ENCODE measurements around the gene SLC48A1.

The SLC48A1 gene

DNA sequence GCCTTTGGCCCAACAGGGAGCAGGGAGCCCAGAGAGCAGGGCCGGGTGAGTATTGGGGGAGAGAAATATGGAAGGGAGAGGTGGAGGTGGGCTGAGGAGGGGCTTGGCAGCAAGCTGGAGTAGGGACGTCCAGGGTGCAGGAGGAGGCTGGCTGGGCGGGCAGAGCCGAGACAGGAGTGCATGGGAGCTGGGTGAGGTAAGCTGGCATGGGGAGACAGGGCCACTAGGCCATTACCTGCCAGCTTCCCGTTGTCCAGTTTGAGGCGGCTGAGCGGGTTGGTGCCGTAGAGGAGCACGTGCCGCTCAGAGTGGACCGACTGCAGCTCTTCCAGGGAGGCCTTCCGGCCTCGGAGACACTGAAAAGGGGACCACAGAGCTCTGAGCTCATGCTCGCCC lies 18.3 kb downstream of the SLC48A1 start:
- Histone ChIP-seq H3K4me3 (replicated peaks; ENCODE audit: low read depth, low read length) (no peak overlapping the region), H3K27me3 (replicated peaks; ENCODE audit: control insufficient read depth, insufficient read depth, low read length) (no peaks in the 10 kb centered on the region), H3K36me3 (ENCODE audit: control insufficient read depth, insufficient read depth, low read length) (peaks cover 31% of the 10 kb centered on the region)
- TF ChIP-seq, protein P1, sequence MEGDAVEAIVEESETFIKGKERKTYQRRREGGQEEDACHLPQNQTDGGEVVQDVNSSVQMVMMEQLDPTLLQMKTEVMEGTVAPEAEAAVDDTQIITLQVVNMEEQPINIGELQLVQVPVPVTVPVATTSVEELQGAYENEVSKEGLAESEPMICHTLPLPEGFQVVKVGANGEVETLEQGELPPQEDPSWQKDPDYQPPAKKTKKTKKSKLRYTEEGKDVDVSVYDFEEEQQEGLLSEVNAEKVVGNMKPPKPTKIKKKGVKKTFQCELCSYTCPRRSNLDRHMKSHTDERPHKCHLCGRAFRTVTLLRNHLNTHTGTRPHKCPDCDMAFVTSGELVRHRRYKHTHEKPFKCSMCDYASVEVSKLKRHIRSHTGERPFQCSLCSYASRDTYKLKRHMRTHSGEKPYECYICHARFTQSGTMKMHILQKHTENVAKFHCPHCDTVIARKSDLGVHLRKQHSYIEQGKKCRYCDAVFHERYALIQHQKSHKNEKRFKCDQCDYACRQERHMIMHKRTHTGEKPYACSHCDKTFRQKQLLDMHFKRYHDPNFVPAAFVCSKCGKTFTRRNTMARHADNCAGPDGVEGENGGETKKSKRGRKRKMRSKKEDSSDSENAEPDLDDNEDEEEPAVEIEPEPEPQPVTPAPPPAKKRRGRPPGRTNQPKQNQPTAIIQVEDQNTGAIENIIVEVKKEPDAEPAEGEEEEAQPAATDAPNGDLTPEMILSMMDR (IDR thresholded peaks at IDR 0.05; ENCODE audit: insufficient read depth, low read length, poor library complexity, severe bottlenecking), result no peak
- no peak for DNase-seq (ENCODE audit: extremely low read depth, insufficient read length)

DNA sequence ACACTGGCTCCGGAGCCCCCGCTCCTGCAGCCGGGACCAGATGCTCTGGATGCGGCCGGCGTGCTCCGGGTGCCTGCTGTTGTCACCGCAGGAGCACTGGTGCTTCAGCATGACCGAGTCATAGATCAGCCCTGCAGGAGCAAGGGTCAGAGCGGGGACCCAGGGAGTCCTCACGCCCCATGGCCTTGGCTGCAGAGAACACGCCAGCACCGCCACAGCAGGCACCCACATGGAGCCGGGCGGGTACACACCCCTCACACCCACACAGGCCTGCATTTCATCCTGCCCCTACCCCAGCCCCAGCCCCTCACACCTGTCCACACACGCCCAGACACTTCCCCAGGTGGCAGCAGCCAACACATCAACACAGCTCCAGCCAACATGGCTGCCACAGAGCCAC lies 18.8 kb downstream of the SLC48A1 start:
- Histone ChIP-seq H3K36me3 (ENCODE audit: control insufficient read depth, insufficient read depth, low read length) (peaks cover 33% of the 10 kb centered on the region), H3K27me3 (replicated peaks; ENCODE audit: control insufficient read depth, insufficient read depth, low read length) (no peaks in the 10 kb centered on the region), H3K4me3 (replicated peaks; ENCODE audit: low read depth, low read length) (no peak overlapping the region)
- TF ChIP-seq, protein P1 (IDR thresholded peaks at IDR 0.05; ENCODE audit: insufficient read depth, low read length, poor library complexity, severe bottlenecking), result no peak
- no peak for DNase-seq (ENCODE audit: extremely low read depth, insufficient read length)

DNA sequence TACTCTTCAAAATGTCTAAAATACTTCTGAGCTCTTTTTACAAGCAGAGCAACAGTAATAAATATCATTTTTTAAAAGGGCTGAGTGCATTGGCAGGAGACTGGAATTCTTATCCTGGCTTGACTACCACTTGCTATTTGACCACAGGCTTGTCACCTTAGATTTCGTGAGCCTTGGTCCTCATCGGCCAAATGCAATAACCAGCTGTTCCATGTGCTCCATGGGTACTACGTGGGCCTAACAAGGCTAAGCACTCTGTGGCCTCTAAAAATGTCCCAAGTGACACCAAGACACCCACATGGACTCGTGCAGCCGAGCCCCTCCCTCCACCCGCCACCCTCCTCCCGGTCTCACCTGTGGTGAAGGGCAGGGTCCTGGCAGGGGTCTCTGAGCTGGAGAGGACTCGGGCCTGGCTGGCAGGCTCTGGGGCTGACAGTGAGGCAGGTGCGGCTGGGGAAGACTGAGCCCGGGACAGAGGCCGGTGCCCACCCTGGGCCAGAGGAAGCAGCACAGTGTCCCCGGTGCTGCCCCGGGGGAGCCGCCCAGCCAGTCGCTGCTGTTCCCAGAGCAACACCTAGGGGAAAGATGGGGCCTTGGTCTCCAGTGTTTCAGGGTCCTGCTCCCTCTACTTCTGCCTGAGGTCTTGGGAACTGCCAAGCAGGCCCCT lies 20.1 kb downstream of the SLC48A1 start:
- H3K4me3 ChIP-seq (replicated peaks; ENCODE audit: low read depth, low read length), result no peak overlapping the region
- DNase-seq (ENCODE audit: extremely low read depth, insufficient read length), result no peak
- no peaks in the 10 kb centered on the region for H3K27me3 ChIP-seq (replicated peaks; ENCODE audit: control insufficient read depth, insufficient read depth, low read length)
- peaks cover 28% of the 10 kb centered on the region for H3K36me3 ChIP-seq (ENCODE audit: control insufficient read depth, insufficient read depth, low read length)
- TF ChIP-seq, protein P1 (IDR thresholded peaks at IDR 0.05; ENCODE audit: insufficient read depth, low read length, poor library complexity, severe bottlenecking), result no peak

DNA sequence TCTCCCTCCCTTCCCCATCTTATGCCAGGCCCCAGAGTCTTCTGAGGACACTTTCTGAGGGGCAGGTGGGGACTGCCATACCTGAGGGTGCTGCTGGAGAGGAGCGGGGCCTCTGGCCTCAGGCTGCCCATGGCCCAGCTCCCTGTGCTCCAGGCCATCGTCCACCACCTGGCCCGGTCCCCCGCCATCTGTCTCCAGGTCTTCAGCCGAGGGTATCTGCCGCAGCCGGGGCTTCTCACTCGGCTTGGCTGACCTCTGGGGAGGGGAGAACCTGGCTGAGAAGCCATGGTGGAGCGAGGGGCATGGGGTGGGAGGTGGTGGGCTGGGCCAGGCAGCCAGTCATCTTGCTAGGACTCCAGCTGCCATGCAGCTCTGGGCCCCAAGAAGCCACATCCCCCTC lies 21.6 kb downstream of the SLC48A1 start:
- TF ChIP-seq, protein P1 (IDR thresholded peaks at IDR 0.05; ENCODE audit: insufficient read depth, low read length, poor library complexity, severe bottlenecking), result no peak
- no peaks in the 10 kb centered on the region for H3K27me3 ChIP-seq (replicated peaks; ENCODE audit: control insufficient read depth, insufficient read depth, low read length)
- H3K36me3 ChIP-seq (ENCODE audit: control insufficient read depth, insufficient read depth, low read length), result peaks cover 23% of the 10 kb centered on the region
- no peak for DNase-seq (ENCODE audit: extremely low read depth, insufficient read length)
- no peak overlapping the region for H3K4me3 ChIP-seq (replicated peaks; ENCODE audit: low read depth, low read length)

DNA sequence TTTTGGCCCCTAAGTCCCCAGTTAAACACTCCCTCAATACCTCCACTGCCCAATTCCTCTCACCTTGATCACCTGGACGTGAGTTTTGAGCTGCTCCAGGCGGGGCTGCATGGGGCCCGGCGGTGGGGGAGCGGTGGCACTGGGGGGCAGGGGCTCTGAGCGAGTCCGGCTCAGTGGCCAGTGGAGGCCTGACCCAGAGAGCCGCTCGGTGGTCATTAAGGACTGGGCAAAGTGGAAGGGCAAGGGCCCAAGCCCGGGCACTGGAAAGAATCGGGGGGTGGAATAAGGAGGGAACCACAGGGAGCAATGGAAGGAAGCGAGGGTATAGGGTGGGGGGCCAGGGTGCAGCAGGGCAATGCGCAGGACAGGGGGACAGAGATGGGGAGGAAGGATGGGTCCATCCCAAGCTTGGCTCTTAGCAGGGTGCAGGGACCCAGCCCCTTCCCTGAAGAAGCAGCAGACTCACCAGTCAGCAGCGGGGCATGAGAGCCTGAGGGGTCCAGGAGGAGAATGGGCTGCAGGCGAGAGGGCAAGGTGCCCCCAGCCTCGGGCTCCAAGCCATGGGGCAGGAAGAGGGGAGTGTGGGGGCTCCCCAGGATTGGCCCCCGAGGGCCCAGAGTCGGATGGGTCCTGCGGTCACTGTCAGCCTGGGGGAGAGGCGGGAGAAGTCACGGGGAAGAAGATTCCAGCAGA lies 22.2 kb downstream of the SLC48A1 start:
- no peak for DNase-seq (ENCODE audit: extremely low read depth, insufficient read length)
- H3K27me3 ChIP-seq (replicated peaks; ENCODE audit: control insufficient read depth, insufficient read depth, low read length), result no peaks in the 10 kb centered on the region
- peaks cover 19% of the 10 kb centered on the region for H3K36me3 ChIP-seq (ENCODE audit: control insufficient read depth, insufficient read depth, low read length)
- no peak overlapping the region for H3K4me3 ChIP-seq (replicated peaks; ENCODE audit: low read depth, low read length)
- TF ChIP-seq, protein P1 (IDR thresholded peaks at IDR 0.05; ENCODE audit: insufficient read depth, low read length, poor library complexity, severe bottlenecking), result no peak
